OCI-LY7 (cell line): ENCODE results near the gene RNF167. TPM values are rescaled to one million over a fixed set of nuclear protein-coding genes. Genes with fewer than 3 reads are reported as not detected.
A peak's percentile ranks its signal among the peaks of the same experiment; 100 is the strongest.

Experiments
- BruUV-seq: library from RNA; stranded (reverse); fragments of 400-500 nt; replicated peaks from 2 replicates; lab custom pipeline; 2021; lab: Mats Ljungman, UMichigan
- CTCF ChIA-PET: fragments of 300-600 bp; sonication (Branson Sonifier 250); formaldehyde crosslinking; loops from one replicate; lab custom pipeline; 2022; ENCODE audit warnings: antibody characterized with exemption; ENCODE audit not compliant: unreplicated experiment; lab: Charles Lee
- POLR2A ChIA-PET: fragments of 300-600 bp; sonication (Branson Sonifier 250); formaldehyde crosslinking; loops from one replicate; lab custom pipeline; 2022; ENCODE audit warnings: antibody characterized with exemption; lab: Charles Lee
- DNase-seq: peaks from one replicate; pipeline ENCODE4 v3.0.0-alpha.2; 2015; ENCODE audit warnings: low spot score
- H2AFZ ChIP-seq: fragments of 200-600 bp; sonication (generic), shearing (Covaris generic); 2 replicates; pipeline ENCODE4 v1.6.1; 2014; ENCODE audit warnings: mild to moderate bottlenecking, antibody characterized with exemption, low read length, moderate library complexity
- H3K27ac ChIP-seq: fragments of 200-600 bp; sonication (generic); 2 replicates; pipeline ENCODE4 v1.5.1; 2014; ENCODE audit warnings: mixed run types, low read depth, mild to moderate bottlenecking, moderate library complexity, low read length, inconsistent platforms; ENCODE audit not compliant: poor library complexity, severe bottlenecking
- H3K36me3 ChIP-seq: fragments of 200-600 bp; sonication (generic); 2 replicates; pipeline ENCODE4 v1.6.1; 2014; ENCODE audit warnings: mild to moderate bottlenecking, antibody characterized with exemption, low read length, moderate library complexity, mixed read lengths; ENCODE audit not compliant: insufficient read depth
- H3K4me1 ChIP-seq: fragments of 200-600 bp; sonication (generic); 2 replicates; pipeline ENCODE4 v1.5.1; 2014; ENCODE audit warnings: mild to moderate bottlenecking, low read length; ENCODE audit not compliant: insufficient read depth, poor library complexity, severe bottlenecking
- H3K4me2 ChIP-seq: fragments of 200-600 bp; sonication (generic); 2 replicates; pipeline ENCODE4 v1.6.1; 2014; ENCODE audit warnings: mild to moderate bottlenecking, low read length
- H3K4me3 ChIP-seq: fragments of 200-600 bp; sonication (generic); 2 replicates; pipeline ENCODE4 v1.5.1; 2014; ENCODE audit warnings: mild to moderate bottlenecking, low read depth, low read length; ENCODE audit not compliant: poor library complexity, severe bottlenecking
- H3K79me2 ChIP-seq: fragments of 200-600 bp; sonication (generic); 2 replicates; pipeline ENCODE4 v1.6.1; 2016; ENCODE audit warnings: low read depth, mild to moderate bottlenecking, low read length, moderate library complexity, mixed read lengths; ENCODE audit not compliant: insufficient read depth
- H3K9me2 ChIP-seq: fragments of 200-600 bp; sonication (generic); 2 replicates; pipeline ENCODE4 v1.6.1; 2016; ENCODE audit warnings: mild to moderate bottlenecking, low read length, mixed read lengths; ENCODE audit not compliant: insufficient read depth
- H3K9me3 ChIP-seq: fragments of 200-600 bp; sonication (generic); 2 replicates; pipeline ENCODE4 v1.6.1; 2014; ENCODE audit warnings: mild to moderate bottlenecking, mixed run types, low read length, mixed read lengths
- H4K20me1 ChIP-seq: fragments of 200-600 bp; sonication (generic); 2 replicates; pipeline ENCODE4 v1.6.1; 2014; ENCODE audit warnings: mild to moderate bottlenecking, antibody characterized with exemption, low read length, moderate library complexity, mixed read lengths; ENCODE audit not compliant: insufficient read depth
- EZH2phosphoT487 ChIP-seq: fragments of 200-600 bp; sonication (generic); IDR thresholded peaks from 2 replicates; pipeline ENCODE4 v1.6.1; 2018; ENCODE audit warnings: low read depth, borderline replicate concordance, mild to moderate bottlenecking, mixed run types, antibody characterized with exemption, low read length, moderate library complexity, mixed read lengths
- intact Hi-C: fragments of 100-400 bp; cut with micrococcal nuclease; formaldehyde crosslinking; loops from one replicate; pipeline ENCODE4 v1.10.0; 2022; ENCODE audit not compliant: unreplicated experiment
- total RNA-seq, 2 experiments: library from RNA; depleted of rRNA in 1 of 2; stranded (reverse); fragments of >200 nt in 1 of 2; shearing (Covaris generic) in 1 of 2; gene quantifications; 2 replicates each; pipeline ENCODE4 v1.2.3, GENCODE V29; 2014 to 2022
- TF ChIP-seq, protein P1 (sequence below): fragments of 200-600 bp; sonication (generic); conservative IDR thresholded peaks from 2 replicates; pipeline ENCODE4 v1.5.1; 2014; ENCODE audit warnings: mild to moderate bottlenecking, antibody characterized with exemption, low read length, moderate library complexity, mixed read lengths

Gene RNF167
- total RNA-seq, 2 experiments from 2014 or later = 46.5 to 124 TPM

- ChIA-PET CTCF (no interaction called here), POLR2A (no interaction called here)
- Histone ChIP-seq H3K36me3 (peaks cover 42% of the 10 kb centered on the region; the same call in 1 of the 2 replicates), H3K79me2 (peaks cover 25% of the 10 kb centered on the region), H2AFZ (no peak overlapping the region), H3K4me1 (peaks cover 17% of the 10 kb centered on the region), H3K9me2 (no peaks in the 10 kb centered on the region), H3K4me3 (no peak overlapping the region), H3K4me2 (no peak overlapping the region), H3K9me3 (no peaks in the 10 kb centered on the region), H3K27ac (no peak overlapping the region), H4K20me1 (no peaks in the 10 kb centered on the region)
- BruUV-seq = no TSS peak
- no peak for DNase-seq
- intact Hi-C loops = no loop called here
- no peak for TF ChIP-seq EZH2phosphoT487
- TF ChIP-seq, protein P1, sequence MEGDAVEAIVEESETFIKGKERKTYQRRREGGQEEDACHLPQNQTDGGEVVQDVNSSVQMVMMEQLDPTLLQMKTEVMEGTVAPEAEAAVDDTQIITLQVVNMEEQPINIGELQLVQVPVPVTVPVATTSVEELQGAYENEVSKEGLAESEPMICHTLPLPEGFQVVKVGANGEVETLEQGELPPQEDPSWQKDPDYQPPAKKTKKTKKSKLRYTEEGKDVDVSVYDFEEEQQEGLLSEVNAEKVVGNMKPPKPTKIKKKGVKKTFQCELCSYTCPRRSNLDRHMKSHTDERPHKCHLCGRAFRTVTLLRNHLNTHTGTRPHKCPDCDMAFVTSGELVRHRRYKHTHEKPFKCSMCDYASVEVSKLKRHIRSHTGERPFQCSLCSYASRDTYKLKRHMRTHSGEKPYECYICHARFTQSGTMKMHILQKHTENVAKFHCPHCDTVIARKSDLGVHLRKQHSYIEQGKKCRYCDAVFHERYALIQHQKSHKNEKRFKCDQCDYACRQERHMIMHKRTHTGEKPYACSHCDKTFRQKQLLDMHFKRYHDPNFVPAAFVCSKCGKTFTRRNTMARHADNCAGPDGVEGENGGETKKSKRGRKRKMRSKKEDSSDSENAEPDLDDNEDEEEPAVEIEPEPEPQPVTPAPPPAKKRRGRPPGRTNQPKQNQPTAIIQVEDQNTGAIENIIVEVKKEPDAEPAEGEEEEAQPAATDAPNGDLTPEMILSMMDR = no peak
Observed at GRCh38 chr17:4936436-4936835, 3.6 kb upstream of the RNF167 start.

DNA sequence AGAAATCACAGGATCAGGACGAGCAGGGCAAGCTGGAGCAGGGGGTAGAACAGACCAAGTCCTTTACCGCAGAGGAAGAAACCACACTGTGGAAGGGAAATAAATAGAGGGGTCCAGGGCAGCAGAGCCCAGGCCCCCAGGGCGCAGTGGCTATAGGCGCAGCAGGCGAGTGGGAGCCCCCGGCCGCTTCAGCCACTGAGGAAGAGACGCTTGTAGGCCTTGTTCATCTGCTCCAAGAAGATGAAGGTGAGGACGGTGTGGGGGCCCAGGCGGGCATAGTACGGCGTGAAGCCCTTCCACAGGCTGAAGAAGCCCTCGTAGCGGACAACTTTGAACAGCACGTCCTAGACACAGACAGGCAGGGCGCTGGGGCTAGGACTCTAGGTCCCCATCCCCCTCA lies 2.5 kb upstream of the RNF167 start:
- TF ChIP-seq EZH2phosphoT487 = no peak
- TF ChIP-seq, protein P1 = no peak

GRCh38 chr17:4938069-4938491 lies 2.0 kb upstream of the RNF167 start:
- H3K4me3 ChIP-seq = peak overlapping the region; percentile 95
- intact Hi-C loops = no loop called here
- no peak overlapping the region for H3K27ac ChIP-seq
- no peaks in the 10 kb centered on the region for H3K9me3 ChIP-seq
- H3K4me2 ChIP-seq = peak overlapping the region; percentile 97
- no peaks in the 10 kb centered on the region for H4K20me1 ChIP-seq
- H3K9me2 ChIP-seq = no peaks in the 10 kb centered on the region
- peaks cover 33% of the 10 kb centered on the region for H3K4me1 ChIP-seq
- DNase-seq = no peak
- peaks cover 42% of the 10 kb centered on the region for H3K79me2 ChIP-seq
- POLR2A ChIA-PET = no interaction called here
- no peak overlapping the region for H2AFZ ChIP-seq
- CTCF ChIA-PET = no interaction called here
- no peak for TF ChIP-seq EZH2phosphoT487
- TF ChIP-seq, protein P1 = no peak
- peaks cover 58% of the 10 kb centered on the region for H3K36me3 ChIP-seq
- BruUV-seq = no TSS peak

More for the DNA sequence above, 2.5 kb upstream of the RNF167 start:
- Histone ChIP-seq H3K9me2 (no peaks in the 10 kb centered on the region), H3K4me2 (no peak overlapping the region), H3K36me3 (peaks cover 53% of the 10 kb centered on the region), H3K9me3 (no peaks in the 10 kb centered on the region), H2AFZ (no peak overlapping the region), H3K4me1 (peaks cover 28% of the 10 kb centered on the region), H3K79me2 (peaks cover 36% of the 10 kb centered on the region), H3K4me3 (no peak overlapping the region), H4K20me1 (no peaks in the 10 kb centered on the region), H3K27ac (no peak overlapping the region)
- TSS peak; percentile 23 for BruUV-seq
- DNase-seq = no peak
- ChIA-PET CTCF (no interaction called here), POLR2A (no interaction called here)
- intact Hi-C loops = no loop called here
